H1 (cell line): ENCODE data around the gene ELMO1.

ENCODE experiments used
- BRCA1 ChIP-seq: IDR thresholded peaks from 2 replicates; pipeline ENCODE4 v1.6.1; 2012; ENCODE audit warnings: low read depth, low read length, improper control_type of control experiment
- CEBPB ChIP-seq: IDR thresholded peaks from 2 replicates; pipeline ENCODE4 v1.6.1; 2012; ENCODE audit warnings: low read depth, low read length
- CHD7 ChIP-seq: fragments of 300-600 bp; sonication (generic); IDR thresholded peaks from 2 replicates; pipeline ENCODE4 v1.7.1; 2012; ENCODE audit warnings: low read length, moderate library complexity, mild to moderate bottlenecking, inconsistent platforms; ENCODE audit not compliant: insufficient replicate concordance
- CTCF ChIP-seq, 3 experiments: IDR thresholded peaks; 1 replicate in 2 of 3; 2 replicates in 1 of 3; pipeline versions ENCODE4 v1.5.1 to v1.6.1; 2011; ENCODE audit warnings: low read length in 3 of 3, mild to moderate bottlenecking in 3 of 3, inconsistent platforms in 2 of 3, low read depth in 1 of 3, moderate library complexity in 1 of 3; ENCODE audit not compliant: insufficient read depth in 1 of 3; ENCODE audit errors: control extremely low read depth in 1 of 3
- EP300 ChIP-seq, 2 experiments: IDR thresholded peaks; 1 replicate in 1 of 2; 2 replicates in 1 of 2; pipeline ENCODE4 v1.6.1; 2011 to 2012; ENCODE audit warnings: low read depth in 2 of 2, low read length in 2 of 2, mild to moderate bottlenecking in 2 of 2, borderline replicate concordance in 1 of 2, inconsistent platforms in 1 of 2, moderate library complexity in 1 of 2
- EZH2 ChIP-seq: fragments of 200-600 bp; sonication (generic); IDR thresholded peaks from 2 replicates; pipeline ENCODE4 v1.7.1; 2012; ENCODE audit warnings: low read depth, mild to moderate bottlenecking, moderate library complexity, low read length, inconsistent platforms; ENCODE audit not compliant: severe bottlenecking
- HDAC2 ChIP-seq, 2 experiments: fragments of 300-600 bp in 1 of 2; sonication (generic) in 1 of 2; IDR thresholded peaks; 2 replicates each; pipeline ENCODE4 v1.6.1; 2011 to 2012; ENCODE audit warnings: low read depth in 2 of 2, low read length in 2 of 2, mild to moderate bottlenecking in 2 of 2, moderate library complexity in 2 of 2, borderline replicate concordance in 1 of 2, inconsistent platforms in 1 of 2
- HDAC6 ChIP-seq: IDR thresholded peaks from one replicate; pipeline ENCODE4 v1.7.1; 2012; ENCODE audit warnings: low read depth, mild to moderate bottlenecking, inconsistent platforms, low read length, moderate library complexity
- JUN ChIP-seq: IDR thresholded peaks from 2 replicates; pipeline ENCODE4 v1.6.1; 2011; ENCODE audit warnings: low read depth, mild to moderate bottlenecking, improper control_type of control experiment, low read length
- POLR2A ChIP-seq, 2 experiments: IDR thresholded peaks; 1 replicate in 1 of 2; 2 replicates in 1 of 2; pipeline ENCODE4 v1.6.1; 2011; ENCODE audit warnings: low read depth in 2 of 2, low read length in 2 of 2, mild to moderate bottlenecking in 2 of 2; ENCODE audit errors: control extremely low read depth in 1 of 2
- RFX5 ChIP-seq: IDR thresholded peaks from 2 replicates; pipeline ENCODE4 v1.6.1; 2011; ENCODE audit warnings: low read depth, low read length, improper control_type of control experiment, borderline replicate concordance
- RXRA ChIP-seq: IDR thresholded peaks from 2 replicates; pipeline ENCODE4 v1.6.1; 2011; ENCODE audit warnings: low read depth, mild to moderate bottlenecking, low read length, moderate library complexity; ENCODE audit not compliant: insufficient read depth
- TBP ChIP-seq: IDR thresholded peaks from 2 replicates; pipeline ENCODE4 v1.6.1; 2011; ENCODE audit warnings: low read depth, low read length, improper control_type of control experiment
- TCF12 ChIP-seq: IDR thresholded peaks from 2 replicates; pipeline ENCODE4 v1.6.1; 2011; ENCODE audit warnings: low read depth, mild to moderate bottlenecking, low read length

- TF ChIP-seq CHD7 (no peak), EZH2 (no peak), HDAC2 (IDR thresholded peaks at IDR 0.05; ENCODE audit: borderline replicate concordance in 1 of 2, low read depth in 2 of 2, low read length in 2 of 2) (no peak), RFX5 (no peak), POLR2A (IDR thresholded peaks at IDR 0.05; ENCODE audit: control extremely low read depth in 1 of 2, low read depth in 2 of 2, low read length in 2 of 2) (no peak), CTCF (IDR thresholded peaks at IDR 0.05; ENCODE audit: control extremely low read depth in 1 of 3, insufficient read depth in 1 of 3, low read depth in 1 of 3, low read length in 3 of 3) (no peak), TBP (no peak), TCF12 (no peak), EP300 (IDR thresholded peaks at IDR 0.05; ENCODE audit: borderline replicate concordance in 1 of 2, low read depth in 2 of 2, low read length in 2 of 2) (no peak), HDAC6 (no peak), JUN (no peak), BRCA1 (no peak), RXRA (no peak), CEBPB (no peak)
Observed at GRCh38 chr7:37462138-37462537, 13.5 kb upstream of the ELMO1 start.
